ENCODE results near the gene CLEC3B.

DNA sequence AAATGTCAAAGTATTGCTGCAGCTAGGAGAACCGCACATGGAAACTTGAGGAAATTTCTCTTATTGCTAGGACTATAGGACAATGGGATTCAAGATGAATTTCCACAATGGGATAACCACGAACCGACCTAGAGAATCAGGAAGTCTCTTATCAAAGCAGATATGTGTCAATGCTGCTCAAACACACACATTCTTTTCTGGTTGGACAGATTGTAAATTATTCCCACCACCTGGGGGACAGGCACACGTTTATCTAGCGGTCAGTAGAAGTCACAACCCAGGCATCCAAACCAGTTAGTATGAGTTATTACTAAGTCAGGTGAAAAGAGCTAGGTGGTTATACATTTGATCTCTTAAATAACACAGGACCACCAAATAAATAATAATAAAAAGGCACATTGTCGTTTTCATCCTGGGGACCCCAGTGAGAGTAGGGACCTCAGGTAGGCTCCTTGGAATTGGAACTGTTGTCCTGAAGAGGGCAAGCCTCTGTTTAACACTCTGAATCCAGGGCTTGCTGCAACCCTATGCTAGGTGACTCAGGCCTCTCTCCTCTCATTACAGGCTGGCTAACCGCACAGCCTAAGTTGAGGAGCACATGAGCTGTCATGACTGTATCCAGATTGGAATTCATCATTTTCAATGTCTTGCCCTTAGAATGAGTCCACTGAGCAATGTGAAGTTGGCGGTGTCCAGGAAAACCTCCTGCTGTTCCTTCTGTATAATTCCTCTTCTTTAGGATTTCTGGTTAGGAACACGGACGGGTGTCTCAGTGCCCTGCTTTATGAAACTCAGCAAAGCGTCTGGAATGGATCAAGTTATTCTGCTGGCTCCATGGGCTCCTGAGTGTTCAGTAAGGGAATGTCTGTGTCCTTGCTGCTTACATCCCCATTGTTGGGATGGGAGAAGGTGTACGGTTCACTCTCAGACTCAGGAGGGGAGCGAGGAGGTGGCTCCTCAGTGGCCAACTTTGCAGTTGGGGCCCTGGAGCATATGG, 59.0 kb downstream of the CLEC3B start:
- TF ChIP-seq, protein P1, sequence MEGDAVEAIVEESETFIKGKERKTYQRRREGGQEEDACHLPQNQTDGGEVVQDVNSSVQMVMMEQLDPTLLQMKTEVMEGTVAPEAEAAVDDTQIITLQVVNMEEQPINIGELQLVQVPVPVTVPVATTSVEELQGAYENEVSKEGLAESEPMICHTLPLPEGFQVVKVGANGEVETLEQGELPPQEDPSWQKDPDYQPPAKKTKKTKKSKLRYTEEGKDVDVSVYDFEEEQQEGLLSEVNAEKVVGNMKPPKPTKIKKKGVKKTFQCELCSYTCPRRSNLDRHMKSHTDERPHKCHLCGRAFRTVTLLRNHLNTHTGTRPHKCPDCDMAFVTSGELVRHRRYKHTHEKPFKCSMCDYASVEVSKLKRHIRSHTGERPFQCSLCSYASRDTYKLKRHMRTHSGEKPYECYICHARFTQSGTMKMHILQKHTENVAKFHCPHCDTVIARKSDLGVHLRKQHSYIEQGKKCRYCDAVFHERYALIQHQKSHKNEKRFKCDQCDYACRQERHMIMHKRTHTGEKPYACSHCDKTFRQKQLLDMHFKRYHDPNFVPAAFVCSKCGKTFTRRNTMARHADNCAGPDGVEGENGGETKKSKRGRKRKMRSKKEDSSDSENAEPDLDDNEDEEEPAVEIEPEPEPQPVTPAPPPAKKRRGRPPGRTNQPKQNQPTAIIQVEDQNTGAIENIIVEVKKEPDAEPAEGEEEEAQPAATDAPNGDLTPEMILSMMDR (IDR thresholded peaks at IDR 0.05; ENCODE audit: insufficient read depth, low read length): no peak
- TF ChIP-seq, protein P2, sequence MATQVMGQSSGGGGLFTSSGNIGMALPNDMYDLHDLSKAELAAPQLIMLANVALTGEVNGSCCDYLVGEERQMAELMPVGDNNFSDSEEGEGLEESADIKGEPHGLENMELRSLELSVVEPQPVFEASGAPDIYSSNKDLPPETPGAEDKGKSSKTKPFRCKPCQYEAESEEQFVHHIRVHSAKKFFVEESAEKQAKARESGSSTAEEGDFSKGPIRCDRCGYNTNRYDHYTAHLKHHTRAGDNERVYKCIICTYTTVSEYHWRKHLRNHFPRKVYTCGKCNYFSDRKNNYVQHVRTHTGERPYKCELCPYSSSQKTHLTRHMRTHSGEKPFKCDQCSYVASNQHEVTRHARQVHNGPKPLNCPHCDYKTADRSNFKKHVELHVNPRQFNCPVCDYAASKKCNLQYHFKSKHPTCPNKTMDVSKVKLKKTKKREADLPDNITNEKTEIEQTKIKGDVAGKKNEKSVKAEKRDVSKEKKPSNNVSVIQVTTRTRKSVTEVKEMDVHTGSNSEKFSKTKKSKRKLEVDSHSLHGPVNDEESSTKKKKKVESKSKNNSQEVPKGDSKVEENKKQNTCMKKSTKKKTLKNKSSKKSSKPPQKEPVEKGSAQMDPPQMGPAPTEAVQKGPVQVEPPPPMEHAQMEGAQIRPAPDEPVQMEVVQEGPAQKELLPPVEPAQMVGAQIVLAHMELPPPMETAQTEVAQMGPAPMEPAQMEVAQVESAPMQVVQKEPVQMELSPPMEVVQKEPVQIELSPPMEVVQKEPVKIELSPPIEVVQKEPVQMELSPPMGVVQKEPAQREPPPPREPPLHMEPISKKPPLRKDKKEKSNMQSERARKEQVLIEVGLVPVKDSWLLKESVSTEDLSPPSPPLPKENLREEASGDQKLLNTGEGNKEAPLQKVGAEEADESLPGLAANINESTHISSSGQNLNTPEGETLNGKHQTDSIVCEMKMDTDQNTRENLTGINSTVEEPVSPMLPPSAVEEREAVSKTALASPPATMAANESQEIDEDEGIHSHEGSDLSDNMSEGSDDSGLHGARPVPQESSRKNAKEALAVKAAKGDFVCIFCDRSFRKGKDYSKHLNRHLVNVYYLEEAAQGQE (IDR thresholded peaks at IDR 0.05; ENCODE audit: insufficient replicate concordance, low read depth): no peak
- TF ChIP-seq POLR2AphosphoS5 (IDR thresholded peaks at IDR 0.05; ENCODE audit: low read depth) (no peak), GABPA (IDR thresholded peaks at IDR 0.05; ENCODE audit: low read depth) (no peak)
